HepG2 (cell line): ENCODE results near the gene NYAP1. TPM values are rescaled to one million over a fixed set of nuclear protein-coding genes. Genes with fewer than 3 reads are reported as not detected.
A peak's percentile ranks its signal among the peaks of the same experiment; 100 is the strongest.

Experiments used
- KMT2B ChIP-seq: IDR thresholded peaks from 2 replicates; pipeline ENCODE4 v1.6.1; 2016; ENCODE audit warnings: missing genetic modification reagents, missing compliant biosample characterization
- NFYB ChIP-seq: sonication (generic); formaldehyde crosslinking; IDR thresholded peaks from 2 replicates; pipeline ENCODE4 v1.4.0; 2020; ENCODE audit warnings: missing genetic modification reagents
- RBFOX2 ChIP-seq: fragments of 200-400 bp; formaldehyde crosslinking; IDR thresholded peaks from 2 replicates; pipeline ENCODE4 v1.6.1; 2017; ENCODE audit warnings: low read depth, mild to moderate bottlenecking, low read length
- SMAD9 ChIP-seq: sonication (generic); formaldehyde crosslinking; IDR thresholded peaks from 2 replicates; pipeline ENCODE4 v1.5.1; 2020; ENCODE audit warnings: mild to moderate bottlenecking, missing genetic modification reagents
- ZNF30 ChIP-seq: sonication (generic); formaldehyde crosslinking; IDR thresholded peaks from 2 replicates; pipeline ENCODE4 v1.5.0; 2020; ENCODE audit warnings: mild to moderate bottlenecking, missing genetic modification reagents
- ZNF331 ChIP-seq: sonication (generic); formaldehyde crosslinking; IDR thresholded peaks from 2 replicates; pipeline ENCODE4 v1.4.0; 2020; ENCODE audit warnings: missing genetic modification reagents
- ZNF350 ChIP-seq: sonication (generic); formaldehyde crosslinking; IDR thresholded peaks from 2 replicates; pipeline ENCODE4 v1.4.0; 2020; ENCODE audit warnings: mild to moderate bottlenecking, low read depth, missing genetic modification reagents, borderline replicate concordance
- ZNF569 ChIP-seq: sonication (generic); formaldehyde crosslinking; IDR thresholded peaks from 2 replicates; pipeline ENCODE4 v1.5.0; 2020; ENCODE audit warnings: mild to moderate bottlenecking, missing genetic modification reagents, moderate library complexity, borderline replicate concordance
- ZNF782 ChIP-seq: sonication (generic); formaldehyde crosslinking; IDR thresholded peaks from 2 replicates; pipeline ENCODE4 v1.4.0; 2020; ENCODE audit warnings: missing genetic modification reagents, mild to moderate bottlenecking, borderline replicate concordance
- polyA plus RNA-seq, 8 experiments: library from polyadenylated mRNA; depleted of rRNA in 3 of 8; stranded (reverse) in 7 of 8; unstranded in 1 of 8; fragments of >200 nt; fragmentation: Illumina TruSeq in 4 of 8; extraction: Trizol in 4 of 8; gene quantifications; 2 replicates each; pipeline versions ENCODE4 v1.2.1 to v1.2.3, GENCODE V29; 2011 to 2016; ENCODE audit warnings: low read depth in 4 of 8, missing spikeins in 1 of 8, mixed read lengths in 1 of 8; ENCODE audit not compliant: insufficient read depth in 1 of 8
- total RNA-seq, 5 experiments: library from RNA; depleted of rRNA; stranded (reverse); fragments of >200 nt; fragmentation: Illumina TruSeq; extraction: Trizol; gene quantifications; 2 replicates each; pipeline ENCODE4 v1.2.3, GENCODE V29; 2016; ENCODE audit warnings: low read depth in 1 of 5
- TF ChIP-seq, protein P1 (sequence below): IDR thresholded peaks from 2 replicates; pipeline ENCODE4 v1.6.1; 2016; ENCODE audit warnings: low read depth, borderline replicate concordance
- TF ChIP-seq, protein P2 (sequence below): sonication (generic); formaldehyde crosslinking; IDR thresholded peaks from 2 replicates; pipeline ENCODE4 v1.5.0; 2020; ENCODE audit warnings: mild to moderate bottlenecking, missing genetic modification reagents
- TF ChIP-seq, protein P3 (sequence below): sonication (generic); formaldehyde crosslinking; IDR thresholded peaks from 2 replicates; pipeline ENCODE4 v1.4.0; 2020; ENCODE audit warnings: missing genetic modification reagents
- TF ChIP-seq, protein P4 (sequence below), 2 experiments: fragments of 450-650 bp in 1 of 2; sonication (generic) in 1 of 2; formaldehyde crosslinking in 1 of 2; IDR thresholded peaks; 2 replicates each; pipeline versions ENCODE4 v1.6.1 to v1.8.0; 2016 to 2022; ENCODE audit warnings: antibody characterized with exemption in 1 of 2, mild to moderate bottlenecking in 1 of 2, missing genetic modification reagents in 1 of 2

The NYAP1 gene
- total and polyA plus RNA-seq, 2 of the 13 experiments (the other 11 are each of a cell fraction or from before 2014, with no cell fraction given) = 0.15 to 0.46 TPM

- TF ChIP-seq, protein P1, sequence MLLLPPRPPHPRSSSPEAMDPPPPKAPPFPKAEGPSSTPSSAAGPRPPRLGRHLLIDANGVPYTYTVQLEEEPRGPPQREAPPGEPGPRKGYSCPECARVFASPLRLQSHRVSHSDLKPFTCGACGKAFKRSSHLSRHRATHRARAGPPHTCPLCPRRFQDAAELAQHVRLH (CRISPR knock-in tag) = peak; percentile 78
- TF ChIP-seq KMT2B (CRISPR knock-in tag) = peak; percentile 46; the same call in 1 of the 2 replicates
- peak; percentile 57; the same call in 1 of the 2 replicates for TF ChIP-seq ZNF782 (CRISPR knock-in tag)
- peak; percentile 81; the same call in 1 of the 2 replicates for TF ChIP-seq ZNF350 (CRISPR knock-in tag)
- TF ChIP-seq, protein P2, sequence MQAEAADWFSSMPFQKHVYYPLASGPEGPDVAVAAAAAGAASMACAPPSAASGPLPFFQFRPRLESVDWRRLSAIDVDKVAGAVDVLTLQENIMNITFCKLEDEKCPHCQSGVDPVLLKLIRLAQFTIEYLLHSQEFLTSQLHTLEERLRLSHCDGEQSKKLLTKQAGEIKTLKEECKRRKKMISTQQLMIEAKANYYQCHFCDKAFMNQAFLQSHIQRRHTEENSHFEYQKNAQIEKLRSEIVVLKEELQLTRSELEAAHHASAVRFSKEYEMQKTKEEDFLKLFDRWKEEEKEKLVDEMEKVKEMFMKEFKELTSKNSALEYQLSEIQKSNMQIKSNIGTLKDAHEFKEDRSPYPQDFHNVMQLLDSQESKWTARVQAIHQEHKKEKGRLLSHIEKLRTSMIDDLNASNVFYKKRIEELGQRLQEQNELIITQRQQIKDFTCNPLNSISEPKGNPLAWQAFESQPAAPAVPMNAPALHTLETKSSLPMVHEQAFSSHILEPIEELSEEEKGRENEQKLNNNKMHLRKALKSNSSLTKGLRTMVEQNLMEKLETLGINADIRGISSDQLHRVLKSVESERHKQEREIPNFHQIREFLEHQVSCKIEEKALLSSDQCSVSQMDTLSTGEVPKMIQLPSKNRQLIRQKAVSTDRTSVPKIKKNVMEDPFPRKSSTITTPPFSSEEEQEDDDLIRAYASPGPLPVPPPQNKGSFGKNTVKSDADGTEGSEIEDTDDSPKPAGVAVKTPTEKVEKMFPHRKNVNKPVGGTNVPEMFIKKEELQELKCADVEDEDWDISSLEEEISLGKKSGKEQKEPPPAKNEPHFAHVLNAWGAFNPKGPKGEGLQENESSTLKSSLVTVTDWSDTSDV (CRISPR knock-in tag) = 0 out of 2 replicates have a peak, but pooled peaks have one; percentile 32
- 0 out of 2 replicates have a peak, but pooled peaks have one; percentile 19 for TF ChIP-seq NFYB
- peak; percentile 70; the same call in 1 of the 2 replicates for TF ChIP-seq ZNF331 (CRISPR knock-in tag)
- TF ChIP-seq, protein P3, sequence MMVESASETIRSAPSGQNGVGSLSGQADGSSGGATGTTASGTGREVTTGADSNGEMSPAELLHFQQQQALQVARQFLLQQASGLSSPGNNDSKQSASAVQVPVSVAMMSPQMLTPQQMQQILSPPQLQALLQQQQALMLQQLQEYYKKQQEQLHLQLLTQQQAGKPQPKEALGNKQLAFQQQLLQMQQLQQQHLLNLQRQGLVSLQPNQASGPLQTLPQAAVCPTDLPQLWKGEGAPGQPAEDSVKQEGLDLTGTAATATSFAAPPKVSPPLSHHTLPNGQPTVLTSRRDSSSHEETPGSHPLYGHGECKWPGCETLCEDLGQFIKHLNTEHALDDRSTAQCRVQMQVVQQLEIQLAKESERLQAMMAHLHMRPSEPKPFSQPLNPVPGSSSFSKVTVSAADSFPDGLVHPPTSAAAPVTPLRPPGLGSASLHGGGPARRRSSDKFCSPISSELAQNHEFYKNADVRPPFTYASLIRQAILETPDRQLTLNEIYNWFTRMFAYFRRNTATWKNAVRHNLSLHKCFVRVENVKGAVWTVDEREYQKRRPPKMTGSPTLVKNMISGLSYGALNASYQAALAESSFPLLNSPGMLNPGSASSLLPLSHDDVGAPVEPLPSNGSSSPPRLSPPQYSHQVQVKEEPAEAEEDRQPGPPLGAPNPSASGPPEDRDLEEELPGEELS (CRISPR knock-in tag) = peak; percentile 81
- TF ChIP-seq SMAD9 (CRISPR knock-in tag) = no peak
- no peak for TF ChIP-seq ZNF569 (CRISPR knock-in tag)
- no peak for TF ChIP-seq ZNF30
- TF ChIP-seq, protein P4, sequence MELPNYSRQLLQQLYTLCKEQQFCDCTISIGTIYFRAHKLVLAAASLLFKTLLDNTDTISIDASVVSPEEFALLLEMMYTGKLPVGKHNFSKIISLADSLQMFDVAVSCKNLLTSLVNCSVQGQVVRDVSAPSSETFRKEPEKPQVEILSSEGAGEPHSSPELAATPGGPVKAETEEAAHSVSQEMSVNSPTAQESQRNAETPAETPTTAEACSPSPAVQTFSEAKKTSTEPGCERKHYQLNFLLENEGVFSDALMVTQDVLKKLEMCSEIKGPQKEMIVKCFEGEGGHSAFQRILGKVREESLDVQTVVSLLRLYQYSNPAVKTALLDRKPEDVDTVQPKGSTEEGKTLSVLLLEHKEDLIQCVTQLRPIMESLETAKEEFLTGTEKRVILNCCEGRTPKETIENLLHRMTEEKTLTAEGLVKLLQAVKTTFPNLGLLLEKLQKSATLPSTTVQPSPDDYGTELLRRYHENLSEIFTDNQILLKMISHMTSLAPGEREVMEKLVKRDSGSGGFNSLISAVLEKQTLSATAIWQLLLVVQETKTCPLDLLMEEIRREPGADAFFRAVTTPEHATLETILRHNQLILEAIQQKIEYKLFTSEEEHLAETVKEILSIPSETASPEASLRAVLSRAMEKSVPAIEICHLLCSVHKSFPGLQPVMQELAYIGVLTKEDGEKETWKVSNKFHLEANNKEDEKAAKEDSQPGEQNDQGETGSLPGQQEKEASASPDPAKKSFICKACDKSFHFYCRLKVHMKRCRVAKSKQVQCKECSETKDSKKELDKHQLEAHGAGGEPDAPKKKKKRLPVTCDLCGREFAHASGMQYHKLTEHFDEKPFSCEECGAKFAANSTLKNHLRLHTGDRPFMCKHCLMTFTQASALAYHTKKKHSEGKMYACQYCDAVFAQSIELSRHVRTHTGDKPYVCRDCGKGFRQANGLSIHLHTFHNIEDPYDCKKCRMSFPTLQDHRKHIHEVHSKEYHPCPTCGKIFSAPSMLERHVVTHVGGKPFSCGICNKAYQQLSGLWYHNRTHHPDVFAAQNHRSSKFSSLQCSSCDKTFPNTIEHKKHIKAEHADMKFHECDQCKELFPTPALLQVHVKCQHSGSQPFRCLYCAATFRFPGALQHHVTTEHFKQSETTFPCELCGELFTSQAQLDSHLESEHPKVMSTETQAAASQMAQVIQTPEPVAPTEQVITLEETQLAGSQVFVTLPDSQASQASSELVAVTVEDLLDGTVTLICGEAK (IDR thresholded peaks at IDR 0.05) = no peak
- TF ChIP-seq, protein P4 (CRISPR knock-in tag; IDR thresholded peaks at IDR 0.05) = no peak
- peak; percentile 43; the same call in 1 of the 2 replicates for TF ChIP-seq RBFOX2
Measured at GRCh38 chr7:100444311-100445278, 39.1 kb upstream of the NYAP1 start (continued).
